HepG2 (cell line): Measurements from ENCODE around the gene ZBTB22. TPM values are rescaled to one million over a fixed set of nuclear protein-coding genes. Genes with fewer than 3 reads are reported as not detected.

Experiments
- ATAC-seq: fragments of 200-7000 bp; cut with Tn5 transposase; 3 replicates; pipeline ENCODE4 v1.9.1; 2020; ENCODE audit warnings: mild to moderate bottlenecking, moderate library complexity
- BruUV-seq: library from RNA; stranded (reverse); fragments of 400-500 nt; replicated peaks from 2 replicates; lab custom pipeline; 2021; lab: Mats Ljungman, UMichigan
- CTCF ChIA-PET: fragments of 300-600 bp; formaldehyde crosslinking; extraction: SDS; loops from one replicate; lab custom pipeline; 2021; ENCODE audit warnings: low total read pairs, inconsistent platforms, low intra/inter-chr PET ratio; lab: Yijun Ruan, JAX
- POLR2A ChIA-PET: fragments of 350-600 bp; sonication (Branson Sonifier 250); formaldehyde crosslinking; loops from one replicate; lab custom pipeline; 2020; ENCODE audit warnings: antibody characterized with exemption, inconsistent platforms; lab: Yijun Ruan, JAX
- DNase-seq: peaks from one replicate; pipeline ENCODE4 v3.0.0-alpha.2; 2015; ENCODE audit warnings: low spot score
- FAIRE-seq: peaks from 3 replicates; lab custom pipeline; 2011; peaks lifted over from hg19 to GRCh38; lab: Jason Lieb, UNC
- H2AFZ ChIP-seq: one replicate; pipeline ENCODE4 v1.6.1; 2011; ENCODE audit warnings: low read length, inconsistent platforms
- H3K27ac ChIP-seq: fragments of 300-600 bp; 3 replicates; pipeline ENCODE4 v1.8.0; 2011; ENCODE audit warnings: mixed run types, mild to moderate bottlenecking, mixed read lengths, low read length, inconsistent platforms; ENCODE audit not compliant: insufficient read depth; ENCODE audit errors: extremely low read length
- H3K27me3 ChIP-seq, 2 experiments: fragments of 200-600 bp in 1 of 2; 2 replicates in 1 of 2; 3 replicates in 1 of 2; pipeline versions ENCODE4 v1.6.0 to v1.8.0; 2011; ENCODE audit warnings: low read length in 2 of 2, mild to moderate bottlenecking in 2 of 2, moderate library complexity in 2 of 2, inconsistent platforms in 1 of 2; ENCODE audit not compliant: insufficient read depth in 2 of 2, control insufficient read depth in 1 of 2
- H3K36me3 ChIP-seq, 2 experiments: fragments of 200-600 bp in 1 of 2; replicated peaks in 1 of 2; 2 replicates in 1 of 2; 3 replicates in 1 of 2; pipeline versions ENCODE4 v1.5.1 to v1.8.0; 2011; ENCODE audit warnings: low read length in 2 of 2, inconsistent platforms in 1 of 2; ENCODE audit not compliant: insufficient read depth in 2 of 2, control insufficient read depth in 1 of 2
- H3K4me1 ChIP-seq: 2 replicates; pipeline ENCODE4 v1.5.1; 2012; ENCODE audit warnings: low read length, inconsistent platforms; ENCODE audit not compliant: insufficient read depth
- H3K4me2 ChIP-seq: 2 replicates; pipeline ENCODE4 v1.6.0; 2011; ENCODE audit warnings: low read depth, low read length, inconsistent platforms
- H3K4me3 ChIP-seq, 3 experiments: fragments of 200-600 bp in 1 of 3; sonication (generic), shearing (Covaris generic) in 1 of 3; replicated peaks in 1 of 3; 2 replicates each; pipeline ENCODE4 v1.5.1; 2011 to 2016; ENCODE audit warnings: low read length in 3 of 3, inconsistent platforms in 2 of 3, low read depth in 2 of 3, mild to moderate bottlenecking in 2 of 3, control low read depth in 1 of 3, mixed read lengths in 1 of 3; ENCODE audit not compliant: insufficient read depth in 1 of 3
- H3K79me2 ChIP-seq: one replicate; pipeline ENCODE4 v1.6.1; 2011; ENCODE audit warnings: low read length, inconsistent platforms; ENCODE audit not compliant: insufficient read depth
- H3K9ac ChIP-seq: 2 replicates; pipeline ENCODE4 v1.6.0; 2011; ENCODE audit warnings: mild to moderate bottlenecking, low read depth, low read length, inconsistent platforms; ENCODE audit not compliant: insufficient read depth
- H3K9me3 ChIP-seq: 2 replicates; pipeline ENCODE4 v1.5.1; 2012; ENCODE audit warnings: mild to moderate bottlenecking, low read length
- H4K20me1 ChIP-seq: 2 replicates; pipeline ENCODE4 v1.6.0; 2011; ENCODE audit warnings: inconsistent platforms, mild to moderate bottlenecking, low read length, moderate library complexity; ENCODE audit not compliant: insufficient read depth
- AGO1 ChIP-seq: fragments of 200-400 bp; formaldehyde crosslinking; IDR thresholded peaks from 2 replicates; pipeline ENCODE4 v1.6.1; 2017; ENCODE audit warnings: mild to moderate bottlenecking, low read depth, low read length, moderate library complexity; ENCODE audit not compliant: poor library complexity, severe bottlenecking
- BRD4 ChIP-seq: sonication (generic); formaldehyde crosslinking; IDR thresholded peaks from 2 replicates; pipeline ENCODE4 v1.4.0; 2020; ENCODE audit warnings: missing genetic modification reagents
- CEBPG ChIP-seq: IDR thresholded peaks from 2 replicates; pipeline ENCODE4 v1.6.1; 2016
- CTCF ChIP-seq: sonication (generic); formaldehyde crosslinking; IDR thresholded peaks from 2 replicates; pipeline ENCODE4 v1.5.0; 2020; ENCODE audit warnings: mild to moderate bottlenecking, missing genetic modification reagents, moderate library complexity
- IRF2 ChIP-seq: IDR thresholded peaks from 2 replicates; pipeline ENCODE4 v1.6.1; 2018; ENCODE audit warnings: missing genetic modification reagents, missing compliant biosample characterization
- MNT ChIP-seq: fragments of 450-650 bp; IDR thresholded peaks from 2 replicates; pipeline ENCODE4 v1.6.1; 2016
- RFX3 ChIP-seq: IDR thresholded peaks from 2 replicates; pipeline ENCODE4 v1.6.1; 2016; ENCODE audit warnings: missing biosample characterization, missing genetic modification reagents
- THAP9 ChIP-seq: sonication (generic); formaldehyde crosslinking; IDR thresholded peaks from 2 replicates; pipeline ENCODE4; 2020; ENCODE audit warnings: missing genetic modification reagents, mild to moderate bottlenecking, borderline replicate concordance
- ZFP90 ChIP-seq: sonication (generic); formaldehyde crosslinking; IDR thresholded peaks from 2 replicates; pipeline ENCODE4 v1.8.0; 2022; ENCODE audit warnings: missing genetic modification reagents, mild to moderate bottlenecking, inconsistent platforms, borderline replicate concordance
- ZNF564 ChIP-seq: sonication (generic); formaldehyde crosslinking; IDR thresholded peaks from 2 replicates; pipeline ENCODE4 v1.8.1; 2023; ENCODE audit warnings: mild to moderate bottlenecking, missing genetic modification reagents
- ZNF574 ChIP-seq: sonication (generic); formaldehyde crosslinking; IDR thresholded peaks from 2 replicates; pipeline ENCODE4 v1.4.0; 2020; ENCODE audit warnings: missing genetic modification reagents
- ZNF691 ChIP-seq: sonication (generic); formaldehyde crosslinking; IDR thresholded peaks from 2 replicates; pipeline ENCODE4 v1.4.0; 2020; ENCODE audit warnings: missing genetic modification reagents, low read depth, mild to moderate bottlenecking, borderline replicate concordance
- ZNF775 ChIP-seq: sonication (generic); formaldehyde crosslinking; IDR thresholded peaks from 2 replicates; pipeline ENCODE4 v1.4.0; 2020; ENCODE audit warnings: missing genetic modification reagents, mild to moderate bottlenecking, moderate library complexity, borderline replicate concordance
- WGBS: methylation state at CpG from one replicate; pipeline ENCODE4 v1.1.6; 2017; ENCODE audit warnings: low lambda C conversion rate; 5-methylcytosine and 5-hydroxymethylcytosine counted together
- in situ Hi-C: cut with HindIII; loops from 2 replicates; pipeline ENCODE4 v1.10.0; 2017; ENCODE audit warnings: low pct_unique_long_range_greater_than_20kb; ENCODE audit not compliant: extremely low pct_ligation_motif_present
- intact Hi-C: fragments of 100-400 bp; cut with micrococcal nuclease; formaldehyde crosslinking; loops from one replicate; pipeline ENCODE4 v1.10.0; 2022; ENCODE audit not compliant: unreplicated experiment
- polyA plus RNA-seq, 8 experiments: library from polyadenylated mRNA; depleted of rRNA in 3 of 8; stranded (reverse) in 7 of 8; unstranded in 1 of 8; fragments of >200 nt; fragmentation: Illumina TruSeq in 4 of 8; extraction: Trizol in 4 of 8; gene quantifications; 2 replicates each; pipeline versions ENCODE4 v1.2.1 to v1.2.3, GENCODE V29; 2011 to 2016; ENCODE audit warnings: low read depth in 4 of 8, missing spikeins in 1 of 8, mixed read lengths in 1 of 8; ENCODE audit not compliant: insufficient read depth in 1 of 8
- total RNA-seq, 5 experiments: library from RNA; depleted of rRNA; stranded (reverse); fragments of >200 nt; fragmentation: Illumina TruSeq; extraction: Trizol; gene quantifications; 2 replicates each; pipeline ENCODE4 v1.2.3, GENCODE V29; 2016; ENCODE audit warnings: low read depth in 1 of 5

ZBTB22 gene
- total and polyA plus RNA-seq, 2 of the 13 experiments (the other 11 are each of a cell fraction or from before 2014, with no cell fraction given) = 8.0 to 10.6 TPM

GRCh38 chr6:33277663-33278391 is 39.7 kb downstream of the ZBTB22 start:
- in situ Hi-C loops = loop anchor here (25.0 kb wide), 1 partner anchor 134 kb away; the partner anchor contains the start of genes CUTA, PHF1 and SYNGAP1
- Histone ChIP-seq H3K4me1 (peaks cover 30% of the 10 kb centered on the region), H3K27me3 (no peaks in the 10 kb centered on the region), H3K4me3 (no peak overlapping the region), H4K20me1 (peaks cover 33% of the 10 kb centered on the region), H3K27ac (no peak overlapping the region), H3K9ac (no peak overlapping the region), H3K79me2 (peaks cover 26% of the 10 kb centered on the region), H3K36me3 (peaks cover 20 to 62% of the 10 kb centered on the region in 2 experiments), H2AFZ (no peak overlapping the region), H3K4me2 (no peak overlapping the region), H3K9me3 (no peaks in the 10 kb centered on the region)
- DNase-seq = no peak
- ATAC-seq = peak; percentile 30
- POLR2A ChIA-PET = interaction anchor here (0.6 to 3.5 kb wide), 11 partner anchors 9 to 1138 kb away, joined by 3 to 17 read pairs (median 4); partner anchors contain the start of genes PFDN6, PHF1, RGL2 and WDR46
- BruUV-seq = no TSS peak
- intact Hi-C loops = no loop called here
- FAIRE-seq = no peak
- WGBS = 90% methylated on average over 39 of the region's 39 CpGs
- CTCF ChIA-PET = no interaction called here
- TF ChIP-seq ZNF574 (CRISPR knock-in tag) = peak; percentile 25; the same call in 1 of the 2 replicates
- TF ChIP-seq CEBPG (CRISPR knock-in tag) = no peak
- TF ChIP-seq ZNF564 = no peak
- TF ChIP-seq ZNF775 (CRISPR knock-in tag) = no peak
- no peak for TF ChIP-seq IRF2 (CRISPR knock-in tag)
- peak; percentile 99 for TF ChIP-seq AGO1
- TF ChIP-seq ZNF691 = no peak
- TF ChIP-seq THAP9 = no peak
- TF ChIP-seq RFX3 (CRISPR knock-in tag) = no peak
- peak; percentile 61 for TF ChIP-seq CTCF (CRISPR knock-in tag)
- TF ChIP-seq ZFP90 = no peak
- 0 out of 2 replicates have a peak, but pooled peaks have one; percentile 20 for TF ChIP-seq BRD4 (CRISPR knock-in tag)
- TF ChIP-seq MNT = no peak
